SW480 (cell line): ENCODE measurements around the gene GSTM2.

ENCODE experiments used
- DNase-seq: peaks from one replicate; pipeline ENCODE4 v3.0.0-alpha.2; 2016; ENCODE audit warnings: low spot score

Gene GSTM2

DNA sequence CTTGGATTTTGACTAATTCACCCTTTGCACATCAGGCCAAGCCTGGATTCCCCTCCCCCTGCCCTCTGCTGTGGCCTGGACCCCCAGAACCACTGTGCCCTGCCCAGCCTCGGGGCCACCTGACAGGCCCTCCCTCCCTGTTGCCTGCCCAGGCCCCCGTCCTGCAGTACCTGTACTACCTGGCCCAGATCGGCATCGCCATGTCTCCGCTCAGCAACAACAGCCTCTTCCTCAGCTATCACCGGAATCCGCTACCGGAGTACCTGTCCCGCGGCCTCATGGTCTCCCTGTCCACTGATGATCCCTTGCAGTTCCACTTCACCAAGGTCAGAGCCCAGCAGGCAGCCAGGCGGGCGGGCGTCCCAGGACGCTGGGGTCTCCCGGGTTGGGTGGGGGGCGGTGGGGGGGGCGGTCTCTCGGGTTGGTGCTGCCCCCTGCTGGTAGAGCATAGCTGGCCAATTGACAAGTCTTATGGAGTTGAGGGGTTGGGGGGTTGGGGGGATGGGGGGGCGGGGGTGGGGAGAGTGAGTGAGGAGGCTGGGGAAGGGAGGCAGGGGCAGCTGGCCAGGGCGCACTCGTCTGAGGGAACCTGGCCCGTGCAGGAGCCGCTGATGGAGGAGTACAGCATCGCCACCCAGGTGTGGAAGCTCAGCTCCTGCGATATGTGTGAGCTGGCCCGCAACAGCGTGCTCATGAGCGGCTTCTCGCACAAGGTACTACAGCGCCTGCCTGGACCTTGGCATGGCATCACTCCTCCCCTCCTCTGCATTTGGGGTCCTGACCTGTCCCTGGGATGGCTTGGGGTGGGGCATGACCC lies 37.6 kb upstream of the GSTM2 start:
- no peak for DNase-seq

DNA sequence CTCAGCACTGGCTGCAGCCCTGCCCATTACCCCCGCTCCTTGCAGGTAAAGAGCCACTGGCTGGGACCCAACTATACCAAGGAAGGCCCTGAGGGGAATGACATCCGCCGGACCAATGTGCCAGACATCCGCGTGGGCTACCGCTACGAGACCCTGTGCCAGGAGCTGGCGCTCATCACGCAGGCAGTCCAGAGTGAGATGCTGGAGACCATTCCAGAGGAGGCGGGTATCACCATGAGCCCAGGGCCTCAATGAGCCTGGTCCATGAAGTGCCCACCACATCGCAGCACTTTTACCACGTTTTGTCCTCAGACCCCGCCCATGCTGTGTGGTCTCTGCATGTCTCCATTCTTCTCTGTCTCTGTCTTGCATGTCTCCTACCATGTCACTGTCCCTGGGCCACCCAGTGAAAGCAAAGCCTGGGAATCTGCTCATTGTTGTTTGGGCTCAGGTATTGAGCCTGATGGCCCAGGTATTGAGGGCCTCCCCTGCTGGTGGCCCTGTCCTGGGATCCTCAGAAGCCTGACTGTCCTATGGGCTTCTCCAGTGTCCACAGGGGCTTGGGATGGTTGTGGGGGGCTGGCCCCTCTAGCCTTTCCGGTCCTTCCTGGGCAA lies 36.9 kb upstream of the GSTM2 start:
- DNase-seq: no peak

GRCh38 chr1:109631513-109632505 lies 36.0 kb upstream of the GSTM2 start:
- DNase-seq: no peak

DNA sequence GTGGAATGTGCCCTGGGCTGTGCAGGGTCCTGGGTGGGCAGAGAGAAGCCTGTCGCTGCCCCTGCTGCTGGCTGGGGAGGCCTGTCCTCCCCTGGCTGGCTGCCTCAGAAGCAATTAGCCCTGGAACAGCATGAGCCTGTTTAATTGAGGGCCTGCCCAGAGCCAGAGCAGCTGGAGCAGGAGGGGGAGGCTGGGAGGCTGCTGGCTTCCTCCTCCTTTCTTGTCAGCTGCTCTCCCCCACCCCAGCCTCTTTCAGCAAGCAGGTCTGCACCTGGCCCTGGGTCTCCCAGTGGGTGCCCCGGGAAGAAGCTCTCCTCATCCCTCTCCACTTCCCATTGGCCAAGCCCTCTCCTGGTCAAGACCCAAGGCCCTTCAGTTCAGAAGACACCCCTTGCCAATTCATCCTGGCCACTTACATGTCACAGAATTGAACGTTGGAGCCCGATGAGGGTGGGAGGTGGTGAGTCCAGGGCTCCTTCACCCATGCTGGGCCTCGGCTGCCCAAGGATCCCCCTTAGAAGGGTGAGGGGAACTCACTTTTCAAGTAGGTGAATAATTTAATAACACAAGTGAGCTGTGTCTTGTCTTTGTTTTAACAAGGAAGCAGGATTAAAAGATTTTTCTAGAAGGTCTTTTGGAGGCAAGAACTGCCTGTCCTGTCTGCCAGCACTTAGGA lies 35.0 kb upstream of the GSTM2 start:
- DNase-seq: no peak

DNA sequence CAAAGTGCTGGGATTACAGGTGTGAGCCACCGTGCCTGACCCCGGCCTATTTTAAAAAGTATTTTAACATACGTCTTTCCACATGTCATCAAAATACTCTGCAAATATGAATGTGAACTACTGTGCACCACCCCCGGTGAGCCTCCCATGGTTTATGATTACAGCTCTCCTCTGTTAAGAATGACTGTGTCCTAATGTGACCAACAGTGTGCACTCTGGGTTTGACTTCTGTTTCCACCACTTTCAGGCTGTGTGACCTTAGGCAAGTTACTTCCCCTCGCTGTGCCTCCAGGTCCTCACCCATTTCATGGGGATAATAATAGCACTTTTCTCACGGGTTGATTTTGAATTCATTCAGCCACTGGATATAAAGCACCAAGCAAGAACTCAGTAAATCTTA lies 33.6 kb upstream of the GSTM2 start:
- DNase-seq: no peak

DNA sequence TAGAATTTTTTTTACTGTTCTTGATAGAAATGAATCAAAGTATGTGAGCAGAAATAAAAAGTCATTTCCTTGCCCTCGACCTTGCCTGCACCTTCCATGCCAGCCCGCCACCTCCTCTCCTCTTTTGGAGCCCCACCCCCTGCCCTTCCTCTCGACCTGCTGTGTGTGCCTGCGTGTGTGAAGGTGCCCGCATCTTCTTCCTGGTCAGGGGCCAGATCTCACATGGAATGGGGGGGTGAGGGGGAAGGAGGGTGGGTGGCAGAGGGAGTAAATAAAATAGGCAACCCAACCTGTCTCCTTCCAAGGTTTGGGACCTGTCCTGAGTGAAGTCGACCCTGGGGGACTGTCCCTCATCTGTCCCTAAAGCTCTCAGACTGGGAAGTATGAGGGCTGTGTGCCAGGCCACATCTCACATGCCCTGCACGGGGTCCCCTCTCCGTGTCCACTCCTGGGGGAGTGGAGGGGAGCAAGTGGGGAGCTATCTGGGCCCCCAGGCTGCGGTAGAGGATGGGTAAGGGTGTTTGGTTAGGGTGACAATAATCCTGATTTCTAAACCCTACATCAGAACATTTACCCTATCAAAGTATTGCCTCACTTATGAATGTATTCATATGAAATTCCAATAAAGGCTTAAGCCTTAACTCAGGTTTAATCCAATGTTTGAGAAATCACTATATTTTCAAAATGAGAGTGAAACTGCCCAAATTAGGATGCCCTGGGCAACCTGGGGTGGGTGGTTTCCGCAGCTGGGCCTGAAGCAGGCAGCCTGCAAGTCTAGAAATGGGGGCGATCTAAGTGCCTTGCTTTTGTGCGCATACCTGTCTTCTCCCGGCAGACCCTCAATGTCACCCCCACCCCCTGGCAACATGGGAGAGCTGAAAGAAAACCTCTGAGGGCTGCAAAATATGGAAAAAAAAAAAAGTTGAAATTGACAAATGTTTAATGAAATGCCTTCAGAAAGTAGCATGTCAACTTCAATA lies 32.8 kb upstream of the GSTM2 start:
- DNase-seq: no peak

DNA sequence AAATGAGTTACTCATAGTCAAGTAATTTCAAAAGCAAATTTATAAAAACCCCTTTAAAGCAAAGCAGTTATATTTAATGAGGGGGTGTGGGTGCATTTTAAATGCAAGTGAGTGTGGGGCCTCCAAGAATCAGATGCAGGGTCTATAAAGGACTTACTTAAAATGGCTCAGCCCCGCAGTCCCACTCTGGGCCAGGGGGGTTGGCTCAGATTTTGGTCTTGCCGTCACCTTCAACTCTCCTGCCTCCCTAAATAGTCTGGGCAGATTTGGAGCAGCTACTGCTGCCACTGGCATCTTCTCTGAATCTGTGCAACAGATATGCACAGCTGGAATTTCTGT lies 32.0 kb upstream of the GSTM2 start:
- DNase-seq: no peak

GRCh38 chr1:109636201-109636952 lies 31.5 kb upstream of the GSTM2 start:
- peak; percentile 46 for DNase-seq

- no peak for DNase-seq
Observed at GRCh38 chr1:109637446-109637845, 30.4 kb upstream of the GSTM2 start.

GRCh38 chr1:109639063-109639840 lies 28.6 kb upstream of the GSTM2 start:
- no peak for DNase-seq

GRCh38 chr1:109639841-109640184 lies 28.0 kb upstream of the GSTM2 start:
- no peak for DNase-seq

DNA sequence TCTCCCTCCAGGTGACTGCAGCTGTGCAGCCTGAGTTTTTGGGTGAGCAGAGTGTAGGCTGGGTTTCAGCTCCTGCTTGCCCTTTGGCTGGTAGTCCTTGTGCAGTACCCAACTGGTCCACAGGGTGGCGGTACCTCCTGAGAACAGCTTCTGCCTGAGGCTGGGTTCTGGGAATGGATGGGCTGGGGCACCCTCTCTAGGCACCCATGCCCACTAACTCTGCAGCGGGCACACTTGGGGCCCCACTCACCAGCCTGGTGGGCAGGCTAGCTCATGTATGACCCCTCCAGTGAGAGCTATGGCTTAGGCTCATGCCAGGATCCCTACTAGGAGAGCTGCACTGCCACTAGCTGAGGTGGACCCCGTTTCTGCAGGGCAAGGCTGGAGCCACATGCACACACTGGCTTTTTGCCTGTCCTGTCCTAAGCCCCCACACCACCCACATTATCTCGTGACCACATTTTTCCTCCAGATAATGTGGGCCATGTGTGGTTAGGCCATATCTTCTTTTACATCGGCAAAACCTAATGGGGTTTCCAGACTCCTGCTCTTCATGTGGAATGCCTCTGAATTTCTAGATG lies 27.5 kb upstream of the GSTM2 start:
- peak; percentile 40 for DNase-seq

DNA sequence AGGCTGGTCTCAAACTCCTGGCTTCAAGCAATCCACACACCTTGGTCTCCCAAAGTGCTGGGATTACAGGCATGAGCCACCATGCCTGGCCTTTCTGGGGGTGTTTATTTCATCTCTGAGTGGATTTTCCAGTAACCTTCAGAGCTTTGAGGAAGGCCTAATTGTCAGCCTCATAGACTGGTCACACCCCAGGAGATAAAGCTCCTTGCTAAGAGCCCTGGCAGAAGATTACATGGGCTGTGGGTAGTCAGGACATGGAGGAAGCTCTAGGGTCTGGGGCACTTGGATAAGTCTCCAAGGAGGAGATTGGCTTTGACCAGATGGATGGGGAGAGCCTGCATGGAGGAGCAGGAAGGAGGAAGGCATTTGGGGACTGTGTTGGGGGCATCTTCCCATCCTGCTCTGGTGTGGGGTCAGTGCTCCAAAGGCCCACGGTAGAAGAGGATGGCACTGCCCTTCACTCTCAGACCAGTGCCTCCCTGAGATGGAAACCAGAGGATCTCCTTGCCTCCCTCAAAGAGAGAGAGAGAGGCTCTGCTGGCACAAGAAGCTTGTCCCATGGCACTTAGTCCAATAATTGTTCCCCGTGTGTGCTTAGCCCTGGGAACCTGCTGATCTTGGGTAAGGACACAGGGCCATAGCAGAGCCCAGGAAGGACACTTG lies 26.6 kb upstream of the GSTM2 start:
- DNase-seq: no peak

- no peak for DNase-seq
Observed at GRCh38 chr1:109641861-109642260, 26.0 kb upstream of the GSTM2 start.

GRCh38 chr1:109642626-109643025 lies 25.2 kb upstream of the GSTM2 start:
- DNase-seq: no peak

DNA sequence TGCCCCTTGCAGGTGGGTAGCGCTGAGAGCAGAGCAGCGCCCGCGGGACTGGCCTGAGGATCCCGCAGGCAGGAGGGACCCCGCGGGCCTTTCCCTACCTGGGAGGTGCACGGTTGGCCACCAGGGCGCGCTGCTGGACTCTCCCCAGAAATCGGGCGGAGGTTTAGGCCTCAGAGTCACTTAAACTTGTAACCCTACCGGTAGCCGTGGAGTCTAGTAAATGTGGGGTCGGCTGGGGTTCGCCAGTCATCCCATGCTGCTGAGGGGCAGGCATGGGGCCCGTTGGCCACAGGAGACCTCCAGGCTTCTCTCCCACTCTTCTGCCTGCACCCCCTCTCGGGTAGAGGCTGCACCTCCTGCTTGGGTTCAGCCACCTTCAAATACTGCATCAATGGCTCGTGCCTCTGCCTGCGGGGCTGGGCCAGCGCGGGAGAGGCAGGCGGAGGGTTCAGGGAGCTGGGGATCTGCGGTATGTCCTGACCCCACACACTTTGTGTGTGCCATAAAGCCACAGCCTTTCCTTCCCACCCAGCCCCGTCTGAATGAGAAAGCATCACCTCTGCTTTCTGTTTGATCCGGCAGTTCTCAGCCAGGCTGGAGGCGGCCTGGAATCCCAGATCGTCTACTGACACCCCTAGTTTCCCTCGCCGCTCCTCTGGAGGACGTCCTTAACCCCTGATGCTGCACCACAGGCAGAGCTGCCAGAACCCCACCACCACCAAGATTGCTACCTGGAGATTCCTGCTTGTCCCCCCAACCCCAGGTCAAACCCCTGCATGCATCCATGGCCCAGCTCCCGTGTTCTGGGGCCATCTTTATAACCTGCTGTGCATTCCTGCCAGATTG lies 24.2 kb upstream of the GSTM2 start:
- peak; percentile 69 for DNase-seq

DNA sequence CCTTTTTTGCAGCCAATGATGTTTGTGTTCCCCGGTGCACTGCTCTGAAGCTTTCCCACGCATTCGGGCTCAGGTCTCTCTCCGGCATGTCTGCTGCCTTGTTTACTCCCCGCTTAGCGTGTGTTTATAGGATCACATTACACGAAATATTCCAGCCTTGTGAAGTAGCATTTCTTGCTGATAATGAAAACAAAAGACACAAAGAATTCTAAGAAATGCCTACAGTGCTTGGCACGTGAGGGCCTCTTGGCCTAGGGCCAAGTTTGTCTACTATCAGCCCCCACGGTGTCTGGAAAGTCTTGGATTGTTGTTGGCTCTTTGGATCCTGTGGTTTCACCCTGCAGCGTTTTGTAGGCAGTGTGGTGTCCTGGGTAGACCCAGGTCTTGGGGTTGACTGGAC lies 23.2 kb upstream of the GSTM2 start:
- no peak for DNase-seq

GRCh38 chr1:109649491-109649914 lies 18.4 kb upstream of the GSTM2 start:
- no peak for DNase-seq
